ENCODE measurements around the gene GNS.

Gene GNS

DNA sequence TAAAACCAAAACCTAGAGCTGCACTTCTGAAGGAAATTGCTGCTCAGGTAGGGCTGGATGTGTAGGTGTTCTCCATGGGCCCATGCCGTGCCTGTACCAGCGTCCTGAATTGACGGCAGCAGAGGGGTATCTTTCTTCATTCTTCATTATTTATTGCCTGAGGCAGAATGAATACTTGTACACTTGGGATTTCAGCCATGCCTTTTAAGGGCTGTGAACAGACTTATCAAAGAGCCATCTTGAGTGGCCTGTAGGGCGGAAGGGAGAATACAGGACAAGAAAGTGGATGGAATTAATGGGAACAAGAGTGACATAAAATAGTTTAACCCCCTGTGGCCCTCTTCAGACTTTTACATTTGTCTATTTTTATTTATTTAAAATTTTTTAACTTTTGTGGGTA is 87.5 kb downstream of the GNS start:
- DNase-seq = no peak

DNA sequence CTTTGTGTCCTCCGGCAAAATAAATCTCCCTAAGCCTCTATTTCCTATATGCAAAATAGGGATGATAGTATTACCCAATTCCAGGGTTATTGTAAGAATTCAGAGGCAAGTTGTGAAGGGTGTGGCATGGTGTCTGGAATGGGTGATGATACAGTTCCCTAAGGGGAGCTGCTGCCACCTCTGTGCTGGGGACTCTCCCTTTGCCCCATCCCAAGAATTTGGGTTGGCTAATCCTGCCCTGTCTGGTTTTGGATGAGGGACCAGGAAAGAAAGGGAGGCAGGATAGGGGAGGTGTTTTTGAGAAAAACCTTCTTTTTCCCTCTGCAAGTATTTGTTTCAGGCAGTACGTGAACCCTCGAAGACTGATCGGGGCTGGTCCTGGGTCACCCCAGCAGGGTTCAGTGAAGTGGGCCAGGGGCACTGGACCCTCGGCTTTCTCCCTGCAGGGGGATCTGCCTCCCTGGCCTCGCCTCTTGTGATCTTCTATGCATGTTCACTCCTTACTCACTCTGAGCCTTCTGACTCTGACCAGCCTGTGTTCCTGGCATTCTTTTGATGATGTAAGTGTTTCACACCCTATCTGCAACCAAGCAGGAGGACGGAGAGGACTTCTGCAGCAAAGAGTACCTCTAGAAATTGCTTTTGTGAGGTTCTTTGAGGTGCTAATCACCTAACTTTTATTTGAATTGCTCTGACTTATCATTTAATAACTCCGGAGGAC is 88.1 kb downstream of the GNS start:
- no peak for DNase-seq

DNA sequence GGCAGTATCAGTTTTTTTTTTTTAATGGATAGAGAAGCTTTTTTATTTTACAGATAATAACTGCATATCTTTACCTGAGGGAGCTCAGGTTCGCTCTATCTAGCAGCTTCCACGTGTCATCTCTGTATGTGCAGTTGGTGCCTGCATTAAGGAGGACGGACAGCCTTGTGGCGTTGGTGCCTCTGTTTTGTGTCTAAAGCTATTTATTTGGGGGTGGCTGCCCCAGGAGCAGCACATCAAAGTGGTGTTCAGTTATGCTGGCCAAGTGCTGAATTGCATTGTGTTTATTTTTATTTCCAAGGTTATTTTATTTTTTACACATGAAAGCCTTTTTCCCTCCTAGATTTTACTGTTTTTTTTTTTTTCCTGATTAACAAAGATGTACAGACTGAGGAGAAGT is 89.2 kb downstream of the GNS start:
- no peak for DNase-seq

DNA sequence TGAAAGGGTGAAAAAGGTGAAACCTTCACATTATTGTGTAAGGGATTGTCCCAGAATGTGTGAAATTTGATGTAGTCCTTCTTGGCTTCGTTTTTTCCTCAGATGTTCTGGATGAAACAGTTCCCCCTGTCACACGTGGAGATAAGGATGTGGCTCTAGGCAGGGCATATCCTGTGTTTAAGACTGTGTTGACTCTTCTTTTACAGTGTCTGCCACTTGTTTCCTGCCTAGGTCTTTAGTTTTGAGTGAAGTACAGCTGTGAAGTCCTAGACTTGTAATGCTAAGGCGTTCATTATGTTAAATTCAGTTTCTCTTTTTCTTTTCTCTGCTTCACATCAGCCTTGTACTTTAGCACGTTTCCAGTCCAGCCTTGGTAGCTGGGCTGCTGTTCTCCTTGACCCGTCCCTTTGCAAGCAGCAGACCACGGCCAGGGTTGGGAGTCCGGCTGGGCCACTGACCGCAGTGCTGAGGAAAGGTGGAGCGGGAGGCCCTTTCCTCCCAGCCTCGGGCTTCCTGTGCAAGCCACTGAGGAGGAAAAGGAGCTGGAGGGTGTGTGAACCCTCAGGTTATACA is 89.8 kb downstream of the GNS start:
- DNase-seq = peak; percentile 50 to 69

DNA sequence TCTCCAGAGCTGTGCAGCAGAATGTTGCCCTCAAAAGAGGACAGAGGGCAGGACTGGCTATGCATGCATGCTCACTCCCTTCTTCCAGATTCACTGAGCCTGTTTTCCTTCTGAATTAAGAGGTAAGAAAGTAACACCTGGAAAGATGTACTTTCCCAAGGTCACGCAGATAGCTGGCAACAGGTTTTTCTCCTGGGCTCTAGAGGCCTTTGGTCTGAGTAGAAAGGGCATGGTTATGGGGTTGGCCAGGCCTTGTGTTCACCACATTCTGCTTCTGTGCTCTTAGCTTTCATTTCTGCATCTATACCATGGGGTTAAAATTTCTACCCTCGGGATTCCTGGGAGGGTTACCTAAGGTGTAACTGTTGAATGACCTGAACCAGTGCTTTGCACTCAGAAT is 91.4 kb downstream of the GNS start:
- DNase-seq = no peak

DNA sequence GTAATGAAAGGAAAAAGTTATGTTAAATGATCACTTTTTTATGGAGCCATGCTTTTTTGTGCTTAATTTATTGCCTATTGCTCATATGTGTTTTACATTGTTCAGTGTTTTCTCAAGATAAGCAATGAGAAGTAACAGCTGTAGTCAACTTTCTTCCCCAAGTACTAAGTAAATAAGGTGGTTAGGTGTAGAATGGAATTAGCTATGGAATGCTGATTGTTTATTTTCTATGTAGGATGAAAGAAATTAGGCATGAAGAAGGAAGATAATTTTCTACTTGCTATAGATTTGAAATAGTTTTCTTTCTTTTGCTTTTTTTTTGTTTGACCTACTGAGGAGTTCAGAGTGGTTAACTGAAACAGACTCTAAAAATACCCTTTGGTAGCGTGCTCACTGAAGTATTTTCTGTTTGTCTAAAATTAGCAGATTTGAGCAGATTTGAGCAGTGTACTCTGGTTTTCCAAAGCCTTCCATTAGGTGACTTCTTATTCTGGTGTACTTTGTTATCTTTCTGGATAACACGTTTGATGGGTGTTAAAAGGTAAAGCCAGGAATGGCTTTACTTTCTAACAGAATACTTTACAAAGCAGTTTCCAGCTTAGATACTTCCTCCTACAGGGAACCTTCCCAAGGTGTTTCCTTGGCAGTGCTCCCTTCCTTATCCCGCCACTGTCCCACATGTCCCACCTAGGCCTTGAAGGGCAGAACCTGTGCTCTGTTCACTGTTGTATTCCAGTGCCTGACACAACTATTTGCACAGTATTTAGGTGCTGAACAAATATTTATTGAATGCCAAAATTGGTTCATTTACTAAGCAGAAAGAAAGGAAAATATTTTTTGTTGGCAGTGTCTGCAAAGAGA is 92.9 kb downstream of the GNS start:
- DNase-seq = no peak

DNA sequence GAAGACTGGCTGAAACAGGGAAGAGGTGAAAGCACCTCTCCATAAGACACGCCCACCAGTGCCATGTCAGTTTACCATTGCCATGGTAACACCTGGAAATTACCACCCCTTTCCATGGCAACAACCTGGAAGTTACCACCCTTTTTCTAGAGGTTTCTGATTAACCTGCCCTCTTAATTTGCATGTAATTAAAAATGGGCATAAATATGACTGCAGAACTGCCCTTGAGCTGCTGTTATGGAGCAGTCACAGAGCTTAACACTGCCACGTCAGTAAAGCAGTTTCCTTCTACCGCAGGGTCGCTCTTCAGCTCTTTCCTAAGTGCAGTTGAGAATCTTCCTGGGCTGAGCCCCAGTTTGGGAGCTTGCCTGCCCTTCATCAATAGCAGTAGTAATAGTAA is 93.7 kb downstream of the GNS start:
- no peak for DNase-seq
